HepG2 (cell line): Measurements from ENCODE around the gene ATG4B. TPM values are rescaled to one million over a fixed set of nuclear protein-coding genes. Genes with fewer than 3 reads are reported as not detected.

Experiments
- AKAP8 ChIP-seq: sonication (generic); formaldehyde crosslinking; IDR thresholded peaks from 2 replicates; pipeline ENCODE4 v1.5.1; 2020; ENCODE audit warnings: mild to moderate bottlenecking, missing genetic modification reagents
- ATF1 ChIP-seq: IDR thresholded peaks from 2 replicates; pipeline ENCODE4 v1.6.1; 2016; ENCODE audit warnings: mild to moderate bottlenecking, control low read depth
- ATF7-NPFF ChIP-seq: sonication (generic); formaldehyde crosslinking; IDR thresholded peaks from 2 replicates; pipeline ENCODE4 v1.8.1; 2023; ENCODE audit warnings: mild to moderate bottlenecking, low read depth, missing genetic modification reagents, moderate library complexity
- FOSL2 ChIP-seq: sonication (generic); formaldehyde crosslinking; IDR thresholded peaks from 2 replicates; pipeline ENCODE4 v1.4.0; 2020; ENCODE audit warnings: missing genetic modification reagents
- GATAD1 ChIP-seq: IDR thresholded peaks from 2 replicates; pipeline ENCODE4 v1.6.1; 2016; ENCODE audit warnings: missing genetic modification reagents, missing compliant biosample characterization
- GLI4 ChIP-seq: sonication (generic); formaldehyde crosslinking; IDR thresholded peaks from 2 replicates; pipeline ENCODE4 v1.5.1; 2020; ENCODE audit warnings: missing genetic modification reagents, mild to moderate bottlenecking, moderate library complexity, borderline replicate concordance
- HIVEP1 ChIP-seq: sonication (generic); formaldehyde crosslinking; IDR thresholded peaks from 2 replicates; pipeline ENCODE4 v1.4.0; 2020; ENCODE audit warnings: mild to moderate bottlenecking, missing genetic modification reagents
- KLF12 ChIP-seq: sonication (generic); formaldehyde crosslinking; IDR thresholded peaks from 2 replicates; pipeline ENCODE4 v1.4.0; 2020; ENCODE audit warnings: missing genetic modification reagents, borderline replicate concordance
- MIXL1 ChIP-seq: IDR thresholded peaks from 2 replicates; pipeline ENCODE4 v1.6.1; 2016
- SETDB1 ChIP-seq: sonication (generic); formaldehyde crosslinking; IDR thresholded peaks from 2 replicates; pipeline ENCODE4 v1.5.1; 2020; ENCODE audit warnings: missing genetic modification reagents, mild to moderate bottlenecking, borderline replicate concordance
- SSRP1 ChIP-seq: IDR thresholded peaks from 2 replicates; pipeline ENCODE4 v1.6.1; 2016; ENCODE audit warnings: control low read depth
- ZEB1 ChIP-seq: IDR thresholded peaks from 2 replicates; pipeline ENCODE4 v1.6.1; 2012; ENCODE audit warnings: mild to moderate bottlenecking, low read depth, inconsistent platforms; ENCODE audit not compliant: insufficient replicate concordance
- ZKSCAN1 ChIP-seq: fragments of 150-350 bp; IDR thresholded peaks from 2 replicates; pipeline ENCODE4 v1.6.1; 2014; ENCODE audit warnings: low read length
- ZNF263 ChIP-seq: sonication (generic); formaldehyde crosslinking; IDR thresholded peaks from 2 replicates; pipeline ENCODE4 v1.4.0; 2020; ENCODE audit warnings: missing genetic modification reagents
- ZNF296 ChIP-seq: sonication (generic); formaldehyde crosslinking; conservative IDR thresholded peaks from 2 replicates; pipeline ENCODE4 v1.5.0; 2020; ENCODE audit warnings: mild to moderate bottlenecking, missing genetic modification reagents
- ZSCAN12 ChIP-seq: sonication (generic); formaldehyde crosslinking; IDR thresholded peaks from 2 replicates; pipeline ENCODE4 v1.9.0; 2021; ENCODE audit warnings: mild to moderate bottlenecking, missing genetic modification reagents
- ZSCAN31 ChIP-seq: sonication (generic); formaldehyde crosslinking; IDR thresholded peaks from 2 replicates; pipeline ENCODE4 v1.5.0; 2020; ENCODE audit warnings: low read depth, mild to moderate bottlenecking, missing genetic modification reagents
- polyA plus RNA-seq, 8 experiments: library from polyadenylated mRNA; depleted of rRNA in 3 of 8; stranded (reverse) in 7 of 8; unstranded in 1 of 8; fragments of >200 nt; fragmentation: Illumina TruSeq in 4 of 8; extraction: Trizol in 4 of 8; gene quantifications; 2 replicates each; pipeline versions ENCODE4 v1.2.1 to v1.2.3, GENCODE V29; 2011 to 2016; ENCODE audit warnings: low read depth in 4 of 8, missing spikeins in 1 of 8, mixed read lengths in 1 of 8; ENCODE audit not compliant: insufficient read depth in 1 of 8
- total RNA-seq, 5 experiments: library from RNA; depleted of rRNA; stranded (reverse); fragments of >200 nt; fragmentation: Illumina TruSeq; extraction: Trizol; gene quantifications; 2 replicates each; pipeline ENCODE4 v1.2.3, GENCODE V29; 2016; ENCODE audit warnings: low read depth in 1 of 5
- TF ChIP-seq, protein P1 (sequence below): sonication (generic); formaldehyde crosslinking; IDR thresholded peaks from 2 replicates; pipeline ENCODE4 v1.4.0; 2020; ENCODE audit warnings: missing genetic modification reagents, mild to moderate bottlenecking, borderline replicate concordance
- TF ChIP-seq, protein P2 (sequence below): sonication (generic); formaldehyde crosslinking; IDR thresholded peaks from 2 replicates; pipeline ENCODE4 v1.9.0; 2022; ENCODE audit warnings: low read depth, missing genetic modification reagents
- TF ChIP-seq, protein P3 (sequence below): sonication (generic); formaldehyde crosslinking; IDR thresholded peaks from 2 replicates; pipeline ENCODE4 v1.5.0; 2020; ENCODE audit warnings: missing genetic modification reagents
- TF ChIP-seq, protein P4 (sequence below): sonication (generic); formaldehyde crosslinking; IDR thresholded peaks from 2 replicates; pipeline ENCODE4 v1.4.0; 2020; ENCODE audit warnings: missing genetic modification reagents, borderline replicate concordance

The ATG4B gene
- total and polyA plus RNA-seq, 2 of the 13 experiments (the other 11 are each of a cell fraction or from before 2014, with no cell fraction given): 95.5 to 239 TPM

DNA sequence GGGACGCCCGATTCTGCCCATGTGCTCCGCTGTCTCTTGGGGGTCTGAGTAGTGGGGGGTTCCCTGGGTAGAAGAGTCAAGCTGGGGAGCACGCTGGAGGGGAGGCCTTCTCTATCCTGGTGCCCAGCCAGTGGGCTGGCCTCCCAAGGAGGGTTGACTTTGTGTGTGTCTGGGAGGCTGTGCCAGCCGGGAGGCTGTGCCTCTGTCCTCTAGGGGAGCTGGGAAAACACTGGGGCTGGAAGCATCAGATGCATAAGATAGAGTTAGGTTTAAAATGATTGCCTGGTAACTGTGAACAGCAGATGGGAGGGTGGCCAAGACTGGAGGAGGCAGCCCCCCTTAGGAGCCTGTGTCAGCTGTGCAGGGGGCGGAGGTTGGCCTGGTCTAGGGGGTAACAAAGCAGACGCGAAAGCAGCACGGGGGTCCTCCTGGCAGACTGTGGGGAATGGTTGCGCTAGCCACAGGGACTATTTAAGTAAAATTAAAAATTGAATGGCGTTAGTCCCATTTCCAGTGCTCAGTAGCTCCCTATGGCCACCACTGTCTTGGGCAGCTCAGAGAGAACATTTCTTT lies 65.6 kb downstream of the ATG4B start (continued):
- TF ChIP-seq, protein P1, sequence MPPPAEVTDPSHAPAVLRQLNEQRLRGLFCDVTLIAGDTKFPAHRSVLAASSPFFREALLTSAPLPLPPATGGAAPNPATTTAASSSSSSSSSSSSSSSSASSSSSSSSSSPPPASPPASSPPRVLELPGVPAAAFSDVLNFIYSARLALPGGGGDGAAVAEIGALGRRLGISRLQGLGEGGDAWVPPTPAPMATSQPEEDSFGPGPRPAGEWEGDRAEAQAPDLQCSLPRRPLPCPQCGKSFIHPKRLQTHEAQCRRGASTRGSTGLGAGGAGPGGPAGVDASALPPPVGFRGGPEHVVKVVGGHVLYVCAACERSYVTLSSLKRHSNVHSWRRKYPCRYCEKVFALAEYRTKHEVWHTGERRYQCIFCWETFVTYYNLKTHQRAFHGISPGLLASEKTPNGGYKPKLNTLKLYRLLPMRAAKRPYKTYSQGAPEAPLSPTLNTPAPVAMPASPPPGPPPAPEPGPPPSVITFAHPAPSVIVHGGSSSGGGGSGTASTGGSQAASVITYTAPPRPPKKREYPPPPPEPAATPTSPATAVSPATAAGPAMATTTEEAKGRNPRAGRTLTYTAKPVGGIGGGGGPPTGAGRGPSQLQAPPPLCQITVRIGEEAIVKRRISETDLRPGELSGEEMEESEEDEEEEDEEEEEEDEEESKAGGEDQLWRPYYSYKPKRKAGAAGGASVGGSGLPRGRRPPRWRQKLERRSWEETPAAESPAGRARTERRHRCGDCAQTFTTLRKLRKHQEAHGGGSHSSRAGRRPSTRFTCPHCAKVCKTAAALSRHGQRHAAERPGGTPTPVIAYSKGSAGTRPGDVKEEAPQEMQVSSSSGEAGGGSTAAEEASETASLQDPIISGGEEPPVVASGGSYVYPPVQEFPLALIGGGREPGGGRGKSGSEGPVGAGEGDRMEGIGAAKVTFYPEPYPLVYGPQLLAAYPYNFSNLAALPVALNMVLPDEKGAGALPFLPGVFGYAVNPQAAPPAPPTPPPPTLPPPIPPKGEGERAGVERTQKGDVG (CRISPR knock-in tag): no peak
- TF ChIP-seq ZNF263 (CRISPR knock-in tag) (no peak), SSRP1 (CRISPR knock-in tag) (no peak), ATF1 (CRISPR knock-in tag) (no peak), ZEB1 (no peak), KLF12 (CRISPR knock-in tag) (no peak), ATF7-NPFF (no peak), HIVEP1 (CRISPR knock-in tag) (no peak), SETDB1 (CRISPR knock-in tag) (0 out of 2 replicates have a peak, but pooled peaks have one; percentile 39), ZKSCAN1 (no peak), GLI4 (CRISPR knock-in tag) (peak; percentile 51; the same call in 1 of the 2 replicates), GATAD1 (CRISPR knock-in tag) (no peak), MIXL1 (CRISPR knock-in tag) (no peak), ZNF296 (CRISPR knock-in tag) (0 out of 2 replicates have a peak, but pooled peaks have one; percentile 12), ZSCAN12 (CRISPR knock-in tag) (no peak), AKAP8 (CRISPR knock-in tag) (no peak), ZSCAN31 (no peak), FOSL2 (no peak)
- TF ChIP-seq, protein P2, sequence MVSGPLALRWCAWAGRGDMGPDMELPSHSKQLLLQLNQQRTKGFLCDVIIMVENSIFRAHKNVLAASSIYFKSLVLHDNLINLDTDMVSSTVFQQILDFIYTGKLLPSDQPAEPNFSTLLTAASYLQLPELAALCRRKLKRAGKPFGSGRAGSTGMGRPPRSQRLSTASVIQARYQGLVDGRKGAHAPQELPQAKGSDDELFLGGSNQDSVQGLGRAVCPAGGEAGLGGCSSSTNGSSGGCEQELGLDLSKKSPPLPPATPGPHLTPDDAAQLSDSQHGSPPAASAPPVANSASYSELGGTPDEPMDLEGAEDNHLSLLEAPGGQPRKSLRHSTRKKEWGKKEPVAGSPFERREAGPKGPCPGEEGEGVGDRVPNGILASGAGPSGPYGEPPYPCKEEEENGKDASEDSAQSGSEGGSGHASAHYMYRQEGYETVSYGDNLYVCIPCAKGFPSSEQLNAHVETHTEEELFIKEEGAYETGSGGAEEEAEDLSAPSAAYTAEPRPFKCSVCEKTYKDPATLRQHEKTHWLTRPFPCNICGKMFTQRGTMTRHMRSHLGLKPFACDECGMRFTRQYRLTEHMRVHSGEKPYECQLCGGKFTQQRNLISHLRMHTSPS (CRISPR knock-in tag): no peak
- TF ChIP-seq, protein P3, sequence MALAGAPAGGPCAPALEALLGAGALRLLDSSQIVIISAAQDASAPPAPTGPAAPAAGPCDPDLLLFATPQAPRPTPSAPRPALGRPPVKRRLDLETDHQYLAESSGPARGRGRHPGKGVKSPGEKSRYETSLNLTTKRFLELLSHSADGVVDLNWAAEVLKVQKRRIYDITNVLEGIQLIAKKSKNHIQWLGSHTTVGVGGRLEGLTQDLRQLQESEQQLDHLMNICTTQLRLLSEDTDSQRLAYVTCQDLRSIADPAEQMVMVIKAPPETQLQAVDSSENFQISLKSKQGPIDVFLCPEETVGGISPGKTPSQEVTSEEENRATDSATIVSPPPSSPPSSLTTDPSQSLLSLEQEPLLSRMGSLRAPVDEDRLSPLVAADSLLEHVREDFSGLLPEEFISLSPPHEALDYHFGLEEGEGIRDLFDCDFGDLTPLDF (CRISPR knock-in tag): no peak
- TF ChIP-seq, protein P4, sequence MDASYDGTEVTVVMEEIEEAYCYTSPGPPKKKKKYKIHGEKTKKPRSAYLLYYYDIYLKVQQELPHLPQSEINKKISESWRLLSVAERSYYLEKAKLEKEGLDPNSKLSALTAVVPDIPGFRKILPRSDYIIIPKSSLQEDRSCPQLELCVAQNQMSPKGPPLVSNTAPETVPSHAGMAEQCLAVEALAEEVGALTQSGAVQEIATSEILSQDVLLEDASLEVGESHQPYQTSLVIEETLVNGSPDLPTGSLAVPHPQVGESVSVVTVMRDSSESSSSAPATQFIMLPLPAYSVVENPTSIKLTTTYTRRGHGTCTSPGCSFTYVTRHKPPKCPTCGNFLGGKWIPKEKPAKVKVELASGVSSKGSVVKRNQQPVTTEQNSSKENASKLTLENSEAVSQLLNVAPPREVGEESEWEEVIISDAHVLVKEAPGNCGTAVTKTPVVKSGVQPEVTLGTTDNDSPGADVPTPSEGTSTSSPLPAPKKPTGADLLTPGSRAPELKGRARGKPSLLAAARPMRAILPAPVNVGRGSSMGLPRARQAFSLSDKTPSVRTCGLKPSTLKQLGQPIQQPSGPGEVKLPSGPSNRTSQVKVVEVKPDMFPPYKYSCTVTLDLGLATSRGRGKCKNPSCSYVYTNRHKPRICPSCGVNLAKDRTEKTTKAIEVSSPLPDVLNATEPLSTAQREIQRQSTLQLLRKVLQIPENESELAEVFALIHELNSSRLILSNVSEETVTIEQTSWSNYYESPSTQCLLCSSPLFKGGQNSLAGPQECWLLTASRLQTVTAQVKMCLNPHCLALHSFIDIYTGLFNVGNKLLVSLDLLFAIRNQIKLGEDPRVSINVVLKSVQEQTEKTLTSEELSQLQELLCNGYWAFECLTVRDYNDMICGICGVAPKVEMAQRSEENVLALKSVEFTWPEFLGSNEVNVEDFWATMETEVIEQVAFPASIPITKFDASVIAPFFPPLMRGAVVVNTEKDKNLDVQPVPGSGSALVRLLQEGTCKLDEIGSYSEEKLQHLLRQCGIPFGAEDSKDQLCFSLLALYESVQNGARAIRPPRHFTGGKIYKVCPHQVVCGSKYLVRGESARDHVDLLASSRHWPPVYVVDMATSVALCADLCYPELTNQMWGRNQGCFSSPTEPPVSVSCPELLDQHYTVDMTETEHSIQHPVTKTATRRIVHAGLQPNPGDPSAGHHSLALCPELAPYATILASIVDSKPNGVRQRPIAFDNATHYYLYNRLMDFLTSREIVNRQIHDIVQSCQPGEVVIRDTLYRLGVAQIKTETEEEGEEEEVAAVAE (CRISPR knock-in tag): no peak
